ENCODE results near the gene BTBD3. TPM values are rescaled to one million over a fixed set of nuclear protein-coding genes. Genes with fewer than 3 reads are reported as not detected.

The BTBD3 gene
- polyA plus RNA-seq (2013, experiment 1 of 2), result 39.9 TPM
- polyA plus RNA-seq (2013, experiment 2 of 2), result 45.2 TPM

DNA sequence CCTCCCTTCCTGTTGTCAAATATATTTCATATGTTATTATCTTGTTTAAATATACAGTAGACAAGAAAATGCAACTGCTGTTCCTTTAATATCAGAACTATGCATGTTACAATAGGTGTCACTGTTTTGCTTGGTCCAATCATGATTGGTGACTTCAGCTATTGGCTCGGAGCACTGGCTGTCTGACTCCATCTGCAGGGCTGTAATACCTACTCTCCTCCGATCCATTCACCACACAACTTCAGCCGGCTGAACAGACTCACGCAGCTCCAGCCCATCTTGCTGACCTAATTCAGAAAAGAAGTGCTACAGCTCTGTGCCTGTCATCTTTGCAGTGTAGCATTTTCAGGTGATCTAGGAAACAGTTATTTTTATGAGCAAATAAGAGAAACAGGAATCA is at the start of gene BTBD3:
Gene BTBD3 (plus strand): TSS at position 231 of the 400 bp plus-strand sequence. CDS start 383 bp downstream, outside the sequence.
- peaks cover 33% of the 10 kb centered on the region for H3K36me3 ChIP-seq (ENCODE audit: insufficient read depth, low read length)
- 90% methylated on average over 4 of the region's 4 CpGs for WGBS
- H3K27me3 ChIP-seq (ENCODE audit: insufficient read depth, low read length), result no peaks in the 10 kb centered on the region
- no peak within 1 kb of the TSS for H3K9ac ChIP-seq (ENCODE audit: low read depth, low read length)
- H3K4me3 ChIP-seq (ENCODE audit: low read length), result no peak within 1 kb of the TSS
- no peak within 1 kb of the TSS for H3K27ac ChIP-seq (ENCODE audit: low read depth, low read length)
- H3K9me3 ChIP-seq (ENCODE audit: insufficient read depth, low read depth, low read length), result no peaks in the 10 kb centered on the region
- H3K4me1 ChIP-seq (ENCODE audit: insufficient read depth, low read length), result peaks cover 49% of the 10 kb centered on the region

DNA sequence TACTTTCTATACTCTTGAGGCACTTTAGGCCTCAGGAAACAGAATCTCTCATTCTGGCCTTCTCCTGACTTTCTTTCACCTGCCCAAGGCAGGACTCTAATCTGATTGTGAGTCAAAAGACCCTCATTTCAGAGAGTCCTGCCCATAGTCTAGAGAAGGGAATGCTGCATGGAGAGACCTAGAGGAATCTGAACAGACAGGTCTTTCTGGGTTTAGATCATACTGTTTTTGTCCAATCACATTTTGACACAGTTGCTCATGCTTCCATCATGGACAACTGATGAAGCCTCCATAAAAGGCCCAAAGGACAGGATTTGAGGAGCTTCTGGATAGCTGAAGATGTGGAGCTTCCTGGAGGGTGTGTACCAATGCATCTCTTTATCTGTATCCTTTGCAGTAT is 48.1 kb upstream of the BTBD3 start:
- H3K36me3 ChIP-seq (ENCODE audit: insufficient read depth, low read length), result no peaks in the 10 kb centered on the region
- H3K9ac ChIP-seq (ENCODE audit: low read depth, low read length), result no peak overlapping the region
- H3K4me3 ChIP-seq (ENCODE audit: low read length), result no peak overlapping the region
- no peaks in the 10 kb centered on the region for H3K27me3 ChIP-seq (ENCODE audit: insufficient read depth, low read length)
- H3K27ac ChIP-seq (ENCODE audit: low read depth, low read length), result no peak overlapping the region
- H3K9me3 ChIP-seq (ENCODE audit: insufficient read depth, low read depth, low read length), result no peaks in the 10 kb centered on the region
- peaks cover 13% of the 10 kb centered on the region; the same call in 1 of the 2 replicates for H3K4me1 ChIP-seq (ENCODE audit: insufficient read depth, low read length)

DNA sequence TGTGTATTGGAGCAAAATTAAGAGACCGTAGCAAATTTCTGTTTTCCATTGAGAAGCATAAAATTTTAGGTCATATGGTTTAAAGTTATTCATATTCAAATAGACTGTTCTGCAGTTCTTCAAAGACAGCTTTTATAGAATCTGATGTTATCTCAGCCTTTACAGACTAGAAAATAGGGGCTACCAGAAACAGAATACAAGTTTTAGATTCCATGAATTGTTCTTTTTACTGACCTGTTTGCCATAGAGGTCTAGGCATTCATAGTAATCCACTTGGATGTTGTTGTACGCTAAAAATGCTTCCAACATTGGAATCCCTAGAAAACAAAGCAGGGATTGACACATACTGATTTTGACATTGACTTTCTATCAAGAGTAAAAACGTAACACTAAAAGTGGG is 47.3 kb upstream of the BTBD3 start:
- H3K9ac ChIP-seq (ENCODE audit: low read depth, low read length), result no peak overlapping the region
- 50% methylated on average over 2 of the region's 3 CpGs for WGBS
- no peaks in the 10 kb centered on the region for H3K9me3 ChIP-seq (ENCODE audit: insufficient read depth, low read depth, low read length)
- no peak overlapping the region for H3K4me3 ChIP-seq (ENCODE audit: low read length)
- H3K36me3 ChIP-seq (ENCODE audit: insufficient read depth, low read length), result no peaks in the 10 kb centered on the region
- peaks cover 13% of the 10 kb centered on the region; the same call in 1 of the 2 replicates for H3K4me1 ChIP-seq (ENCODE audit: insufficient read depth, low read length)
- no peak overlapping the region for H3K27ac ChIP-seq (ENCODE audit: low read depth, low read length)
- H3K27me3 ChIP-seq (ENCODE audit: insufficient read depth, low read length), result no peaks in the 10 kb centered on the region

DNA sequence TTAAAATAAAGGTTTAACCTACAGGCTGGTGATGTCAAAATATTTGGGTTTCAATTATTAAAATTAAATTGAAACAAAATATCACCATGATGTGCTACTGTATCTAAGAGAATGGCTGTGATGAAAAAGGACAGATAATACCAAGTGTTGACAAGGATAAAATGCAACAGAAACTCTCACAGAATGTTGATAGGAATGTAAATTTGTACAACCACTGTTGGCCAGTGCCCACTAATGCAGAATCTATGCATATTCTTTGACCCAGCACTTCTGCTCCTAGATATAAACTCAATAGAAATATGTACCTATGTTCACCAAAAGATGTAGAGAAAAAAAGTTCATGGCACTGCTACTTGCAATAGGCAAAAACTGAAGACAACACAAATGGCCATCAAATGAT is 41.1 kb upstream of the BTBD3 start:
- H3K9ac ChIP-seq (ENCODE audit: low read depth, low read length), result no peak overlapping the region
- H3K4me1 ChIP-seq (ENCODE audit: insufficient read depth, low read length), result 0 out of 2 replicates have a peak, but pooled peaks cover 5% of the 10 kb centered on the region
- no peaks in the 10 kb centered on the region for H3K27me3 ChIP-seq (ENCODE audit: insufficient read depth, low read length)
- H3K27ac ChIP-seq (ENCODE audit: low read depth, low read length), result no peak overlapping the region
- no peak overlapping the region for H3K4me3 ChIP-seq (ENCODE audit: low read length)
- H3K9me3 ChIP-seq (ENCODE audit: insufficient read depth, low read depth, low read length), result no peaks in the 10 kb centered on the region
- no peaks in the 10 kb centered on the region for H3K36me3 ChIP-seq (ENCODE audit: insufficient read depth, low read length)

DNA sequence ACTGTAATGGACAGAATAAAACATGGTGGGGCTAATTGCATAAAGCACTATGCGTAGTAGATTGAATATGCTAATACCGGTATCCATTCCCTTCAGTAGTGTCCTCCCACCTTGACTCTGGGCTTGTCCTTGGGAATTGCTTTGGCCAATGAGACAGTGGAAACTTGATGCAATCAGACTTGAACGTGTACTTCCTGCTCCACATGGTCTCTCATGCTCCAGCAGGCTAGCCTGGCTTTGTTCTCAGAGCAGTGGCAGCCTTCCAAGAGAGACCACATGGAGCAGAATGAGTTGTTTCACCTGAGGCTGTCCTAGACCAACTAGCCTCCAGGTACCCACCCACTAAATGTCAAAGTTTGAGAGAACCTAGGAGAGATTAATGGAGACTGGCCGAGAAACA is 37.0 kb upstream of the BTBD3 start:
- Histone ChIP-seq H3K36me3 (ENCODE audit: insufficient read depth, low read length) (no peaks in the 10 kb centered on the region), H3K4me3 (ENCODE audit: low read length) (no peak overlapping the region), H3K9me3 (ENCODE audit: insufficient read depth, low read depth, low read length) (no peaks in the 10 kb centered on the region), H3K27ac (ENCODE audit: low read depth, low read length) (no peak overlapping the region), H3K27me3 (ENCODE audit: insufficient read depth, low read length) (no peaks in the 10 kb centered on the region), H3K4me1 (ENCODE audit: insufficient read depth, low read length) (no peaks in the 10 kb centered on the region), H3K9ac (ENCODE audit: low read depth, low read length) (no peak overlapping the region)
- WGBS, result 89% methylated on average over 4 of the region's 4 CpGs

DNA sequence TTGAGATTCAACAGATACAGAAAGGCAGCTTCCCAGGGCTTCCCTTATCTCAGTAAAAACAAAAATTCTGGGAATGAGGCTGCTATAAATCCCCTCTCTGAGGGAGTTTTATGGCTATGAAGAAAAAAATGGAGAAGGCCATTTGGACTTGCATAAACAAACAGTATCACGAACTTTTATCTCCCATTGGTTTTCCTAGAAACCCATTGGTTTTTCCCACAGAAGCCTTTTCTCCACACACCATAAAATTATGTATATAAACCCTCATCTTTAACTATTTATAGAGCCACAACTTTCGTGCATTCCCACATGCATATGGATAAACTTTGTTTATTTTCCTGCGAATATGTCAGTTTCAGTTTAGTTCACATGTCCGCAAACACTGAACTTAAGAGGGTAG is 36.2 kb upstream of the BTBD3 start:
- WGBS, result 95% methylated on average over 4 of the region's 4 CpGs

DNA sequence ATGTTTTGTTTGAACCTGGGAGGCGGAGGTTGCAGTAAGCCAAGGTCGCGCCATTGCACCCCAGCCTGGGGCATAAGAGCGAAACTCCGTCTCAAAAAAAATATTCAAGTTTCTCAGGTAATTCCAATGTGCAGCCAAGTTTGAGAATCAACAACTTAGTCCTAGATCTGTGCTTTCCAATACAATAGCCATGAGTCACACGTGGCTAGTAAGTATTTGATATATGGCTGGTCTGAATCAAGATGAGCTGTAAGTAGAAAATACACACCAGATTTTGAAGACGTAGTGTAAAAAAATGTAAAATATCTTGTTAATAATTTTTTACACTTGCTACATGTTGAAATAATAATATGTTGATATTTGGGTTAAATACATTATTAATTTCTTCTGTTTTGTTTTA is 35.0 kb upstream of the BTBD3 start:
- Histone ChIP-seq H3K27me3 (ENCODE audit: insufficient read depth, low read length) (no peaks in the 10 kb centered on the region), H3K4me3 (ENCODE audit: low read length) (no peak overlapping the region), H3K4me1 (ENCODE audit: insufficient read depth, low read length) (no peaks in the 10 kb centered on the region), H3K9me3 (ENCODE audit: insufficient read depth, low read depth, low read length) (no peaks in the 10 kb centered on the region), H3K27ac (ENCODE audit: low read depth, low read length) (no peak overlapping the region), H3K36me3 (ENCODE audit: insufficient read depth, low read length) (no peaks in the 10 kb centered on the region), H3K9ac (ENCODE audit: low read depth, low read length) (no peak overlapping the region)
- 77% methylated on average over 7 of the region's 7 CpGs for WGBS

More for the DNA sequence above, 36.2 kb upstream of the BTBD3 start:
- no peaks in the 10 kb centered on the region for H3K27me3 ChIP-seq (ENCODE audit: insufficient read depth, low read length)
- no peaks in the 10 kb centered on the region for H3K9me3 ChIP-seq (ENCODE audit: insufficient read depth, low read depth, low read length)
- no peak overlapping the region for H3K4me3 ChIP-seq (ENCODE audit: low read length)
- H3K9ac ChIP-seq (ENCODE audit: low read depth, low read length), result no peak overlapping the region
- no peak overlapping the region for H3K27ac ChIP-seq (ENCODE audit: low read depth, low read length)
- no peaks in the 10 kb centered on the region for H3K36me3 ChIP-seq (ENCODE audit: insufficient read depth, low read length)
- no peaks in the 10 kb centered on the region for H3K4me1 ChIP-seq (ENCODE audit: insufficient read depth, low read length)

DNA sequence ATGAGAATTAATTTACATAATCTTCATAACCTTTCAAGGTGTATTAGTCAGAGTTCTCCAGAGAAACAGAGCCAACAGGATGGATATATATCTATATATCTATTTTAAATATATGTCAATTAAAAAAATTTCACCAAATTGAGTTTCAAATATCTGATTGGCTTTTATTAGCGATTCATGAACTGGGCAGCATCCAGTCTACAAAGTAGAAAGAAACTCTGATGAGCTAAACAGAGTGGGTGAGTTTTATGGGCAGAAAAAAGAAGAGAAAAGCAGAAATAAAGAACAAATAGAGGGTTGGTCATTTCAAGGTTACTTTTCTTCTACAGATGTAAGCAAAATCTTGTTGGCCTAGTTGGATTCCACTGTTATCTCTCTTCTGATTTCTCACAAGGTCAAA is 29.0 kb upstream of the BTBD3 start:
- Histone ChIP-seq H3K27me3 (ENCODE audit: insufficient read depth, low read length) (peaks cover 12% of the 10 kb centered on the region), H3K27ac (ENCODE audit: low read depth, low read length) (no peak overlapping the region), H3K36me3 (ENCODE audit: insufficient read depth, low read length) (no peaks in the 10 kb centered on the region), H3K4me1 (ENCODE audit: insufficient read depth, low read length) (peaks cover 17% of the 10 kb centered on the region; the same call in 1 of the 2 replicates), H3K9ac (ENCODE audit: low read depth, low read length) (no peak overlapping the region), H3K9me3 (ENCODE audit: insufficient read depth, low read depth, low read length) (no peaks in the 10 kb centered on the region), H3K4me3 (ENCODE audit: low read length) (no peak overlapping the region)
- 0% methylated on average over 1 of the region's 1 CpG for WGBS

DNA sequence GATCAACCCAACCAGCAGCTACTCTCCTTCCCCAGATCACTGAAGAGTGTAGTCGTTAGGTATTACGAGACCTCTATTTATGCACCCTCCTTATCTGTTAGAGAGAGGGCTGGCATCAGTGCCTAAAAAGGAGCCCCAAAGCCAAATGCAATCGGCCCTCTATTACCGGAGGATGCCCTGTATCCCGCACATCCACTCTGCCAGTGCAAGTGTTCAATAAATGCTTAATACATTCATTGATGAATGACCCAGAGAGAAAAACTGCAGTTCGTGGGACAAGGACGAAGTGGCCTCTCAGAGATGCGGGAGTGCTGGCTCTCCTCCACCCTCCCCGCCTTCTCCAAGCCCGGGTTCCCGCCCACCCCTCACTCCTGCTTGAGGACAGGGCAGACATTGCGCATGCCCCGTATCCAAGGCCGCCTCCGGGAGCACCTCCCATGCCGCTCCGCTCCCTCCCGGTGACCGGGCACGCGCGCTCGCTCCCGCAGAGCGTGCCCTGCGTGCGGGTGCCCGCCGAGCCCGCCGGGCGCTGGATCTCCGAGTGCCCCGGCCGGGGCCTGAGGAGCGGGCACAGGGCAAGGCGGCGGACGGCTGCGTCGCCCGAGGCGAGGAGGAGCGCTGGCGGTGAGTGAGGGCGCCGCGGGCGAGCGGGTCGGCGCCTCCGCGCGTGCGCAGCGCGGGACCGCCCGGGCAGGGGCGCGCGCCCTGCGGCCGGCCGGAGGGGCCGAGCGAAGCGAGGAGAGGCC is 27.2 kb upstream of the BTBD3 start:
- Histone ChIP-seq H3K4me1 (ENCODE audit: insufficient read depth, low read length) (peaks cover 27% of the 10 kb centered on the region), H3K9me3 (ENCODE audit: insufficient read depth, low read depth, low read length) (no peaks in the 10 kb centered on the region), H3K27me3 (ENCODE audit: insufficient read depth, low read length) (peaks cover 12% of the 10 kb centered on the region), H3K4me3 (ENCODE audit: low read length) (peak overlapping the region; percentile 90), H3K27ac (ENCODE audit: low read depth, low read length) (peak overlapping the region; percentile 93; the same call in 1 of the 2 replicates), H3K36me3 (ENCODE audit: insufficient read depth, low read length) (no peaks in the 10 kb centered on the region), H3K9ac (ENCODE audit: low read depth, low read length) (peak overlapping the region; percentile 85)
- WGBS, result 1% methylated on average over 68 of the region's 69 CpGs

DNA sequence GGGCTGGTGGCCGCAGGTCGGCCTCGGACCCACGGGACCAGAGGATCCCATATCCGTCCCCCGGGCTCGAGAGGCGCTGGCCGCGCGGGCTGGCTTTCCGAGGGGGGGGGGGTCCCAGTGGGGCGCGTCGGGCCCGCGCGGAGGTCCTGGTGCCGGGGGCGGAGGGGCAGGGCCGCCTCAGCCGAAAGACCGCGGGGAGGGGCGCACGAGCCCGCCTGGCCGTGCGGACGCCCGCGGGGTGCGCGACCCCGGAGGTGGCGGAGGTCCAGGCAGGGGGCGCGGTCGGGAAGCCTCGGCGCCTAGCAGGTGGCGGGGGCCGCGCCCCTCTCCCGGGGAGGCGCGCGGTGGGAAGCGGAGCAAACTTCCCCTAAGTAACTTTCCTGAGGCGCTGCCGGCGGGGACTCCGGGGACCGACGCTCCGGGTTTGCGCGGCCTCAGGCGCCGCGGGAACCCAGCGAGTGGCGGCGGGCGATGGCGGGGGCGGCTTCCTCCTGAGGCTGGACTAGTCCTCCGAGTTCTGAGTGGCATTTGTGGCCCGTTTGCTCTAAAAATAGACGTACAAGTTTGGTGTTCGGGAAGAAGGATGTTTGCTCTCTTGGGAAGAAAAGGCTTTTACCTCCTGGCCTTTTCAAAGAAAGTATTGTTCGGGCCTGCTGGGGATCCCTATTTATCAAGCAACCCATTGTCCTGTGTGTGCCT is 26.5 kb upstream of the BTBD3 start:
- no peaks in the 10 kb centered on the region for H3K9me3 ChIP-seq (ENCODE audit: insufficient read depth, low read depth, low read length)
- WGBS, result under 1% methylated on average over 72 of the region's 72 CpGs
- peak overlapping the region; percentile 90 for H3K4me3 ChIP-seq (ENCODE audit: low read length)
- peaks cover 12% of the 10 kb centered on the region for H3K27me3 ChIP-seq (ENCODE audit: insufficient read depth, low read length)
- H3K27ac ChIP-seq (ENCODE audit: low read depth, low read length), result peak overlapping the region; percentile 93
- peaks cover 34% of the 10 kb centered on the region for H3K4me1 ChIP-seq (ENCODE audit: insufficient read depth, low read length)
- H3K9ac ChIP-seq (ENCODE audit: low read depth, low read length), result peak overlapping the region; percentile 85
- H3K36me3 ChIP-seq (ENCODE audit: insufficient read depth, low read length), result no peaks in the 10 kb centered on the region

DNA sequence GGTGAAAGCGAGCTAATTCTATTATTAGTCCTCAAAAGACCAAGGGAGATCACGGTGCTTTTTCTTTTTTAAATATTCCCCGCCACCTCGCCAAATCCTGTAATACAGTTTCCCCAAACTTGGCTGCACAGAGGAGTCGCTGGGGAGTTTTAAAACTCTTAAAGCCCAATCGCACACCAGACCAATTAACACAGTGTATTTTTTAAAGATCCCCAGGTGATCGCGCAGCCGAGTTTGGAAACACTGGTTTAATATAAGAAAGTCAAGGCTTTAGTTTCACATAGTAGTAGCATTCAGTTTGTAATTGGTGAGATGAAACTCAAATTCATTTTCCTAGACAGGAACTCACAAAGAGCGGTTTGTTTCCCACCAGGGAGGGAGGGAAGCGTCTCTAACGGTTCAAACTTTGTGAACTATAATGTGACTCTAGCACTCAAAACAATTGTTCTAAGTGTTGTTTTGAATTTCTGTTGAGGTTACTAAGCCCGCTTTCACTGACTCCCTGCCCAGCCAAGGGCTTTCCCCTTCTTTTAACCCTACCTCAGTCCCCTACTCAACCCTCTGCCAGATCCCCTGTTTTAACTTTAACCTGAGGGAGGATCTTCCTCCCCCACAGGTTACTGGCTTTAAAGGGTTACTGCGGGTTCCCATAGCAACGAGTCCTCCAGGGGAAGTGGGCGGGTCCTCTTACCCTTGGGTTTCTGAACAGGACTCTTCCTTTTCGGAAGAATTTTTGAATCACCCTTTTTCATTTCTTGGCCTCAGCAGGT is 25.7 kb upstream of the BTBD3 start:
- Histone ChIP-seq H3K27ac (ENCODE audit: low read depth, low read length) (peak overlapping the region; percentile 93; the same call in 1 of the 2 replicates), H3K9ac (ENCODE audit: low read depth, low read length) (peak overlapping the region; percentile 85), H3K4me3 (ENCODE audit: low read length) (peak overlapping the region; percentile 90), H3K9me3 (ENCODE audit: insufficient read depth, low read depth, low read length) (no peaks in the 10 kb centered on the region), H3K36me3 (ENCODE audit: insufficient read depth, low read length) (no peaks in the 10 kb centered on the region), H3K4me1 (ENCODE audit: insufficient read depth, low read length) (peaks cover 34% of the 10 kb centered on the region), H3K27me3 (ENCODE audit: insufficient read depth, low read length) (peaks cover 12% of the 10 kb centered on the region)
- WGBS, result 0% methylated on average over 16 of the region's 17 CpGs
